Stromal cell of bone marrow (primary cell): ENCODE data around the gene EPAS1.

ENCODE experiments used
- DNase-seq: peaks from one replicate; pipeline ENCODE4 v3.0.0-alpha.2; 2012; ENCODE audit warnings: low read depth

The EPAS1 gene

DNA sequence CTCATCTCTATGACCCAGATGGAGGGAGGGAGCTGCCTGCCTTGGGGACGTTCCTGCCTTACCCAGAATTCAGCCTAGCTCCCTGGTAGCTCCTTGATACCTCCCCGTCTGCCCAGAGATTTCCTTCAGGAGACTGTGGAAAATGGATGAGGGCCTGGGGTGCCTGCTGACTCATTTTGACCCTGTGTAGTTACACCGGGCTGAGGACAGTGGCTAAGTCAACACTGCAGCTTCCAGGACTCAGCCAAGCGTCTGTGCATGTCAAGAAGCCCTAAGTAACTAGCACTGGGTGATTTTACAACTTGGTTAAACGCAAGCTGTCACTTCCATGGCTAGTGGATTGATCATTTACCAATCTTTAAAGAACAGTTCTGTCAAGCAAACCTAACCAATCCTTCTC, 23.3 kb upstream of the EPAS1 start:
- no peak for DNase-seq

DNA sequence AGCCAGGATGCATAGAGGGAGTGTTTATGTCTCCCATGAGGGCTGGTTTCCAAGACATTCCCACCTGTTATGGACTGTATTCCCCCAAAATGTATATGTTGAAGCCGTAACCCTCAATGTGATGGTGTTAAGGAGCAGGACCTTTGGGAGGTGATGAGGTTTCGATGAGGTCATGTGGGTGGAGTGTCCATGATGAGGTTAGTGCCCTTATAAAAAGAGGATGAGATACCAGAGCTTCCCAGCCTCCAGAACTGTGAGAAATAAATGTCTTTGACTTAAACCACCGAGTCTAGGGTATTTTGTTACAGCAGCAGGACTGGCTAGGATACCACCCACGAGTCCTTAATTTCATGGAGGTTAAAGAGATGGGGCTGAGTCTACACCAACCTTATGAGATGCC, 22.6 kb upstream of the EPAS1 start:
- DNase-seq: no peak

DNA sequence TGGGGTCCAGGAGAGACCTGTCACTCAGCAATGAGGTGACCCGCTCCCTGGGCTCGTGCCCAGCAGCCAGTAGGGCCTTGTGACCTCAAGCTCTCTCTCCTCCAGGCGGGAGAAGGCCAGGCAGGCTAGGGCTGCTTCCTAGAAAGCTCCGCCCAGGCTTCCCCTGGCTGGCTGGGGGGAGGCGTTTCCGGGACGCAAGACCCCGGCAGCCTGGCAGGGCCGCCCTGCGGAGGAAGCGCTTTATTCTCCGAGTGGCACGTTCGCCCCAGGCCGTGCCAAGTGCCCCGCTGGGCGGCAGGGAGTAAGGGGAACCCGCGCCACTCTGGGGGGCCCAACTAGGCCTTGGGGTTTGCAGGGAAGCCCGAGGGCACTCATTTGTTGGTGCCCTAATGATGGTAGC, 21.2 kb upstream of the EPAS1 start:
- DNase-seq: no peak

DNA sequence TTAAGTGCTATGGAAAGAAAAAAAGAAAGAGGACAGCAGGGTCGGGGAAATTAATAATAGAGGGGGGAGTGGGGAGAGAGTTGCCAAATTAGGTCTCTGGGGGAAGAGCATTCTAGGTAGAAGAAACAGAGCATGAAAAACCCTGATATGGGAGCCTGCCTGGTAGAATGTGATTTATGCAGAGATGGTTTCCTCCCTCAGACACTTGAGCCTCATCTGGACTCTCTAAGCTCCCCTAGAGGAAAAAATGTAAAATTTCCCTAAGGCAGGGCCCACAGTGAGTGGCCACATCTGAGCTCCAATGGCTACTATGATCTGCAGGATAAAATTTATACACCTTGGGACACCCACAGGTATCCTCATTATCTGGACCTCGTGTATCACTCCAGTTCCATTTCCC, 20.6 kb upstream of the EPAS1 start:
- DNase-seq: no peak

DNA sequence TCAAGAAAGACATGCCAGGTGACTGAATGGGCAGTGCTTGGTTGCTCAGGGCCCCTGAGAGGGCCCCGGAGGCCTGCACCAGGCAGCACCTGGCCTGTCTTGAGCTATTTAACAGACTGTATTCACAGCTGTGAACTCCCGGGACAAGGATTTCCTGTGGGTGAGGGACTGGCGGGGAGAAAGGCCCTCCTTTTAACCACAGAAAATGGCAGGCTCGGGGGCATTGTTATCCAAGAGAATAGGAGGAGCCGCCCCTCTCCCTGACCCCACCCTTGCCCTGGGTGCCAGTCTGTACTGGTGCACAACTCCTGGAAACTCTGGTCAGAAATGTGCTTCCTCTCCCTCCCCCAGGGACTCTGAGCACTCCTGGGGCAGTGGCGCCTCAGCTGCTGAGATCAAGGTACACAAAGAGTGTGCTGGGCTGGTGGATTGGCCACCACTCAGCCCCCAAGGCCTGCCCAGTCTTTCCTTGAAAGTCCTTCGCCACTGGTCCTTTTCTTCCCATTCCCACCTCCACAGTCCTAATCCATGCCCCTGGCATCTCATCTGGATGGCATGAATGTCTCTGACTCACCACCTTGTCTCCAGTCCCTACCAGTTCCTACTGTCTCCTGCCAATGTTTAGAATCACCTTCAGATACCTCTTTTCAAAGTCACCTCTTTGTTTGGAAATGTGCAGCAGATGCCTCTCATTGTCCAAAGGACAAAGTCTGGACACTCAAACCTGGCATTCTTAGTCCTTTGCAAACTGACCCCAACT, 19.6 kb upstream of the EPAS1 start:
- no peak for DNase-seq

DNA sequence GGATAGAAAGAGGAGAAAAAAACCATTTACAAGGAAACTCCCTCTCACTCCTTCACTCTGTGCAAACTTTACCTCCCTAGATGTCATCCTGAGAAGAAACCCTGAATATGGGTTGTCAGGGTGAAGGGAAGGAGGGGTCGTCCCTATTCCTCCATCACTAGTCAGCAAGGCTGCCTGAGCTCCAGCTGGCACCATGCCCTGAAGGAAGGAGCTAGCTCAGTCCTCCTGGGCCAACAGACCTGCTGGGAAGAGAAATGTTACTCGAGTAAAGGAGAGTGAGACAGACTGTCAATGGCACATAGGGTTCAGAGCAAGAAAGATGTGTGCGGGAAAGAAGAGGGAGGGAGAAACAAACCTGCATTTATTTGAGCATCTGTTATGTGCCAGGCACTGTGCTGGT, 18.3 kb upstream of the EPAS1 start:
- no peak for DNase-seq

DNA sequence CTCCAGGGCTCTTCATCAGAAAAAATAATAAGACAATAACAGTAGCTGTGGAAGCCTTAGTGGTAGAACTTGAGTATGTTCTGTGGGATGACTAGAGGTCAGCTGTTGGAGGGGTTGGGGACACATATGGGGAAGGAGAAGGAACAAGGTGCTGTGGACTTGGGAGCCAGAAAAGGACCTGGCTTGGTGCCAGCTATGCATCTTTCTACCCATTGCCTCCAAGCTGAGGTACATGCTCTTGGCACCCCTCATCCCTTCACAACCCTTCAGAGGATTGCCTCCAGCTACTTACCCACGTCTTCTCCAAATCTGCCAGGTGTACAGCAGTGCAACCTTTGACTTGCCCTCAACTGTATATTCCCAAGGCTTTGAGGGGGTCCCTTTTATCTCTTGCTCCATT, 15.3 kb upstream of the EPAS1 start:
- no peak for DNase-seq

DNA sequence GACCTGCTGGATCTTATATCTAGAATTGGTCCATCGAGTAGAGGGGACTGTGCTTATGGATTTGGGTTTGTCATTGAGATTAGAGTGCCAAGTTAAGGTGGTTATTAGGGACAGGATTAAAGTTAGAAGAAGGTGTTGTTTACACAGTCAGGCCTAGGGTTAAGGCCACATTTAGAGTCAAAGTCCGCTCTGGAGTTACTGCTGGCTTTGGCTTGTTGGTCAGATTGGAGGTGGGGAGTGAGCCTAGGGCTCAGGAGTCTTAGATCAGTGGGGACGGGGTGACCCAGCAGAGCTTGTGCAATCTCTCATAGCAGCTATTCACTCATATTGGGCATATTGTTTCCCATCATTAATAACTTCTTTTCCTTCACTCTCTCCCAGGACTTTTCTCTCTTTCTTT, 13.5 kb upstream of the EPAS1 start:
- no peak for DNase-seq

DNA sequence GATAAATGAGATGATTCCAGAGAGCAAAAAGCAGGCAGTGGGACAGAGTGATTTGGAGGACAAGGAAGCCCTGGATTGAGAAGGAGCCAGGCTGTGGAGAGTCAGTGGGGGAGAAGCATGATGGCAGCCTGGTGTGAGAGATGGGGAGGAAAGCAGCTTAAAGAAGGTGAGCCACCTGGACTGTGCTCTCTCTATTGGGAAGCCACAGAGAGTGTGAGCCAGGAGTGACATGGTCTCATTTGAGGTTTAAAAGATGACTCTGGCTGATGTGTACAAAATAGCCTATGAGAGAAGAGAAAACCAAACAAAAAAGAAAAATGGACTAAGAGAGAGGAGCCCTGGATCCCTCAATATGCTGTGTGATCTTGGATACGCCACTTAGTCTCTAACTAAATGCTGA, 12.9 kb upstream of the EPAS1 start:
- DNase-seq: no peak

DNA sequence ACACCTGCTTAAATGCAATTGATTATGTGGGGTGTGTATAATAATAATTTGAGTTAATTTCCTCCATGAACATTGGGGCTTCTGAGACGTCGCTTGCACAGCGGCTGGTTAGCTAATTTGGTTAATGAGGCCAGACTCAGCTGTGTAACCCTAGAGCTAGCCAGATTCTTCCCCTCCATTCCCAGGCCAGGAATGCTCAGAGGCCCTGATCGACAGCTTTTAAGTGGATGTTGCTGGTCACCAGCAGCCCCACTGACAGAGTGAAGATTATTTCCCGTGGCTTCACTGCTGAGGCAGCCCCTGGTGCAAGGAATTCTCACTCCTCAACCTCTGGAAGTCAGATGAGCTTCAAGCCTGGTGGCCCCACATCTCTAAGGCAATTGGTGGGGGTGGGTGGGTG, 12.4 kb upstream of the EPAS1 start:
- DNase-seq: no peak

DNA sequence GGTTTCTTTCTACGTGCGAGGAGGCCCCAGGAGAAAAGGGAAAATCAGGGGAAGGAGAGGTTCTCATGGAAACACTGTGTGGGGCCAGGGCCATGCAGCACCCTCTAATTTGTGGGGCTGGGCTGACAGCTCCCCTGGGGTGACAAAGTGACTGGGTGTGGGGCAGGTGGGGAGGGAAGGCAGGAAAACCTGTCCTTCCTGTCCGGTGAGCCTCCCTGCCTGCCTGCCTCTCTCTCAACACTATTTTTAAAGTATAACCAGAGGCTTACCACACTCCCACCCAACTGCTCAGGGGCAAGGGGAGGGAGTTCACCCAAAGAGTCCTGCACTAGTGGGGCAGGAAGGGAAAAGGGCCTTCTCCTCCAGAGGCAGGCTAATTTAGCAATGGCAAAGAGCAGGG, 10.5 kb upstream of the EPAS1 start:
- DNase-seq: no peak

DNA sequence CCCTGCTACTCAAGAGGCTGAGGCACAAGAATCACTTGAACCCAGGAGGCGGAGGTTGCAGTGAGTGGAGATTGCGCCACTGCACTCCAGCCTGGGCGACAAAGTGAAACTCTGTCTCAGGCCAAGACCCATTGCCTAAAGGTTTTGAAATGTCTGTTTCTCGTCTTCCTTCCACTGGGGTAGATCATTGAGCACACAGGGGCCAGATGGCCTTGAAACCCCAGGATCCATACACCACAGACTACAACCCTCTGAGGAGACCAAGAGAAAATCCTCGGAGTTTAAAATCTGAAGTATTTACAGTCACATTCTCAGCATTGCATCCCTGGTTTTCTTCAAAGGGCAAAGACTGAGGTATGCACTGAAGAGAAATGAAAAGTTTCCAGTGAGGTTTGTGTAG, 7.1 kb upstream of the EPAS1 start:
- no peak for DNase-seq

DNA sequence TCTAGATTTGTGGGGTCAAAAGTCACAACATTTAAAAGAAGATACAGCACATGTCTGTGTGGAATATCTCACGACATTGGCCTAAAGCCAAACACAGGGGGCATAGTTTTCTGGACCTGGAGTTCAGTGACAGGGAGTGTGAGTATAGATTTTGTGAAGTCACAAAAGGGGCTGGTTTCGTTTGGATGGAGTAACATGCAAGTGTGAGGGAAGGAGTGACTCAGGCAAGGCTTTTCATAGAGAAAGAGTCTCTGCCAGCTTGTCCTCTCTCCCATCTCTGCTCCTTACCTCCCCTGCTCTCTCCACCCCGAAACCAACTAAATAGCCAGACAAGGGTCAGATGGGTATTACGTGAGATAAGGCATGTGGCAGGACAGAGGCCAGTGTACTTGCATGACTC, 3.7 kb upstream of the EPAS1 start:
- DNase-seq: no peak

DNA sequence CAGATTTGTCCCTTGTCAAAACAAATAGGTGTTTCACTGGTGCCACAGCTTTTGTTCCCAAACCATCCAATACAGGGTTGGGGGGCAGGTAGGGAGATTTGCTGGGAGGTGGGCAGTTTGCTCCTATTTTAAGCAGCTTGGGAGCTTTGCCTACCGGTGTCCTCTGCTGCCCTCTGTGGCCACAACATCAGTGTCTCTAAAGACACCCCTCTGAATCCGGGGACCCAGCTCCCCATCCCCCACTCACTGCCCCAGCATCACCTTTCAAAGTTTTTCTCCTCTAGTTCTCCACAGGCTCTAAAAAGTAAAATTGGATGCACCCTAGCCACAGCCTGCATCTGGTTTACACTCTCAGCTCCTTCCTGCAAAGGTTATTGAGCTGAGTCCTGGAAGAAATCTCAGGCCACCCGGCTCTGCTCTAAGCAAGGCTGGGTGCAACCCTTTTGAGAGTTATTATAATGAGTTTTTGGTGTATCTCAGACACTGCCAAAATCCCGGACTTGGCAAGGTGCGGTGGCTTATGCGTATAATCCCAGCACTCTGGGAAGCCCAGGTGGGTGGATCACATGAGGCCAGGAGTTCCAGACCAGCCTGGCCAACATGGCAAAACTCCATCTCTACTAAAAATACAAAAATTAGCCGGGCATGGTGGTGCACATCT, 2.9 kb upstream of the EPAS1 start:
- DNase-seq: no peak

DNA sequence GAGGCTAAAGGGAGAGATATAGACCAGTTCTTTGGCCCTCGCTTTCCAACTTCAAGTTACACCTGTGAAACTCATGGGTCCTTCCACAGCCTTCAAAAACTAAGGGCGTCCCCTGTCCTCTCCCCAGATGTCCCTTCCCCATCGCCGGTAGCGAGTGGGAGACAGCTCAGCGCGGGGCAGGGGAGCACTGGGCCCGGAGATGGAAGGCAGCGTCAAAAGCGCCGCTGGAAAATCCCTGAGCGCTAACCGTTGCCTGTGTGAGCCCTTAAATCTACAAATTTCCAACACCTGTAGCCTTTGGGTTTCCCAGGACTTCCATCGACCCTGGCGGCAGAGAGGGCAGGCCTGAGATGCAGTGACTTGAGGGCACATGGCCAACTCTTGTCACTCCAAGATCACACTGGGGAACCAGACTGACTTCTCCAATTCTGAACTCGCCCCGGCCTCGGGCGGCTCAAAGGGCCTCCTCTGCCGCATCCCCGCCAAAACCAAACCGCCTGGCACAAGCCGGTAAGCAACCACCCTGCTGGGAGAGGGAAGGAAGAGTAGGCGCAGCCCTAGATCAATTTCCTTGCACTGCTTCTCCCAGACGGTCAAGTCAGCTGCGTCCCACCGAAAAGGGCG, 879 bp upstream of the EPAS1 start:
- DNase-seq: no peak

DNA sequence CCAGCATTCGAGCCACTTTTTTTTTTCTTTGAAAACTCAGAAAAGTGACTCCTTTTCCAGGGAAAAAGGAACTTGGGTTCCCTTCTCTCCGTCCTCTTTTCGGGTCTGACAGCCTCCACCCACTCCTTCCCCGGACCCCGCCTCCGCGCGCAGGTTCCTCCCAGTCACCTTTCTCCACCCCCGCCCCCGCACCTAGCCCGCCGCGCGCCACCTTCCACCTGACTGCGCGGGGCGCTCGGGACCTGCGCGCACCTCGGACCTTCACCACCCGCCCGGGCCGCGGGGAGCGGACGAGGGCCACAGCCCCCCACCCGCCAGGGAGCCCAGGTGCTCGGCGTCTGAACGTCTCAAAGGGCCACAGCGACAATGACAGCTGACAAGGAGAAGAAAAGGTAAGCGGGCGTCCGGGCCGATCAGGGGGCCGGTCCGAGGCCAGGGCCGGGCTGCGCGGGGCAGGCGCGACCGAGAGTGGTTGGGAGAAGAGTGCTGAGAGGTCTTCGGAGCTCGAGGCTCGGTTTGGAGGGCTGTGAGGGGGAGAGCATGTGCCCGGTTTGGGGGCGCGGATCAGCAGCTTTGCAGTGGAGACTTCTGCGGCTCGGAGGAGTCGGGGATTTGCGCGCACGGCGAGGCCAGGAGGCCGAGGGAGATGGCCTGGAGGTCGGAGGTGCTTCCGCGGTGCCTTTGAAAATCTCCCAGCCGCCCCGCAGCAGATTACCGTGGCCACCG, 502 bp downstream of the EPAS1 start:
- no peak for DNase-seq

DNA sequence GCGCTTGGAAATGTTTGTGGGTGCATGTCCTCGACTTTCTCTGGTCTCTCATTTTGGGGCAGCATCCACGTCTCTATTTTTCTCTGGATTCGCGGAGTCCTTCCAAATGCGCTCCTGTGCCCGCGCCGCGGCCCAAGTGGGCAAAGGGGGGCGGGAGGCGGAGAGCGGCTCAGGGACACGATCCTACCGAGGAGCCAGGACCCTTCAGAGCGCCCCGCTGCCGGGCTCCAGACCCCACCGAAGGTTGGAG, 990 bp downstream of the EPAS1 start:
- DNase-seq: no peak

DNA sequence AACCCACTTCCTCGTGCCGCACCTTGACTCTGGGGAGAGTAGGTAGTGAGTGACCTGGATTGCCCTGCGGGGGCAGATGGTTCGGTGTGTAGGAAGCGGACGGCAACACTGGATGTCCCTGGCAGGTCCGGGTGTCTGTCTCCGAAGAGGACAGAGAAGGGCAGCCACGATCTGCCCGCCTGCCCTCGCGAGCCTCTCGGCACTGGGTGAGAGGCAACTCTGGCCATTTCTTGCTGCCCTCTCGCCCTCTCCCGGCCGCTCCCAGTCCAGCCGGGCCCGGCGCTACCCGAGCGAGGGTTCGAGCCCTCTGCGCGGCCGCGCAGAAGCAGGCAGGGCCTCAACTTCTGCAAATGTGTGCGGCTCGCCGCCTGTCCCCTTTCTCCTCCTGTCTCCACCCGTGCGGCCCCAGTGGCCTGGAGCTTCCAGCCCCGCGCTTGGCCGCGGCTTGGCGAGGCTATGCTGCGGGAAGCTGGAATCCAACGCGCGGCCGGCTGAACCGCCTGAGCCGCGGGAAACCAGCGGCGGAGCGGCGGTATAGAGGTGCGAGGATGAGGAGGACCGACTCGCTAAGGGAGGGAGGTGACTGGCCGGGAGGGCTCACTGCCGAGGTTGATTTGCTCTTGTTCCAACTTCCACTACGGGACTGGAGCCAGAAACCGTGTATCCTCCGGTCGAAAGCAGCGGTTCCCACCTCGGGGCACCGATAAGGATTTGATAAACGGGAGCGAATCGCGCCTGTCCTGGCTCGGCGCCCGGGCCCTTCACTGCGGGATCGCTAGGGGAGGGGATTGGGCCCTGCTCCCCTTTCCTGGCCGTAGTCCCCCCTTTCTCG, 1.5 kb downstream of the EPAS1 start:
- DNase-seq: no peak

DNA sequence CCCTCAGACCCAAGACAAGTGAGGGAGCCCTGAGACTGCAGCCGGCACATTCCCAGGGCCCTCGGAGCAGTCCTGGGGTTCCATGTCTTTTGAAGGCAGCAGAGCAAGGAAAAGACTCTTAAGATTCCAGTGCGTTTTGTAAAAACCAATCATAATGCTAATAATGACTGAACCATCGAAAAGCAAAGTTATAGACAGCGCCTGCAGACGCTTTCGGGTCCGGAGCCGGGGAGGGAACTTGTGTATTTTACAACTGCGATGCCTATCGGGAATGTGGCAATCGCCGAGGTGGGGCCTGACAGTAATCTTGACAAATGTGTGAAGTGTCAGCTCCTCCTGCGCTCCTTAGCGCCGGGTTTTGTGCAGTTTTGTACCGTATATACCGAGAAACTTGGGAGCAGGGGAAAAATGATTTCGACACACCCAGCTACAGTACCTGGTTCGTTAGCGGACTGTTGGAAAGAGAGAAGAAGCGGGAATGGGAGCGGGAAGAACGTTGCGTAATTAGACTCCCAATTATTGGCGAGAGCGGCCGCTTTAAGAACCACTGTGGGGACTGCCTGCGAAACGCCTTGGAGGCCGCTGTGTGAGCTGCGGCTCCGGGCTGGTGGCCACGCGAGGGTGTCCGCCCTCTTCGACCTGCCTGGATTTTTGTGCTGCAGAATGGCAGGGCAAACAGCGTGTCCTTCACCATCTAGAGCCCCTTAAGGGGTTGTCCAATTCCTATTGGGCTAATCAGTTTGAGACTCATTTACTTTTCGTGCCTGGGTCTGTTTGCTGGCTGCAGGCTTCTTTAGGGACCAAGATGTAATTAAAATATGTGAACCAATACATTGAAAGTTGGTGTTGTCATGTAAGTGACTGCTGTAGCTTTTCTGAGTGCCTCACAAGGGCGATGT, 2.4 kb downstream of the EPAS1 start:
- no peak for DNase-seq

DNA sequence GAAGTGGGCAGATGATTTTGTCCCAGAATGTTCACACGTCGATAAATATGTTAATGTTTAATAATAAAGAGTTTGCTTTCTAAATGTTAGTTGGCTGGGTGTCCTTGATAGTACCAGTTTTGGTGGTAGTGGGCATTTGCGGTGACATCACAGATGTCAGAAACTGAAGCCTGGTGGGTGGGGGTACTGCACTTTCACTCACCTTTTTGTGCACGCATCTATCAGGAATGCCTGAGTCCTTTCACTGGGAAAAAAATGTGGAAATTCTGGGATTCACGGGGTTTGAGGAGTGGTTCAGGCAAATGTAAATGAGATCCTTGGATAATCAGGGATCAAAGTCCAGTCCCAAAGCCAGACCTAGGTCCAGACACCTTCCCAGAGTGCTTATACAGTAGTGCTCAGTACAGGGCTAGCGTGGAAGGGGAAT, 3.2 kb downstream of the EPAS1 start:
- DNase-seq: no peak

DNA sequence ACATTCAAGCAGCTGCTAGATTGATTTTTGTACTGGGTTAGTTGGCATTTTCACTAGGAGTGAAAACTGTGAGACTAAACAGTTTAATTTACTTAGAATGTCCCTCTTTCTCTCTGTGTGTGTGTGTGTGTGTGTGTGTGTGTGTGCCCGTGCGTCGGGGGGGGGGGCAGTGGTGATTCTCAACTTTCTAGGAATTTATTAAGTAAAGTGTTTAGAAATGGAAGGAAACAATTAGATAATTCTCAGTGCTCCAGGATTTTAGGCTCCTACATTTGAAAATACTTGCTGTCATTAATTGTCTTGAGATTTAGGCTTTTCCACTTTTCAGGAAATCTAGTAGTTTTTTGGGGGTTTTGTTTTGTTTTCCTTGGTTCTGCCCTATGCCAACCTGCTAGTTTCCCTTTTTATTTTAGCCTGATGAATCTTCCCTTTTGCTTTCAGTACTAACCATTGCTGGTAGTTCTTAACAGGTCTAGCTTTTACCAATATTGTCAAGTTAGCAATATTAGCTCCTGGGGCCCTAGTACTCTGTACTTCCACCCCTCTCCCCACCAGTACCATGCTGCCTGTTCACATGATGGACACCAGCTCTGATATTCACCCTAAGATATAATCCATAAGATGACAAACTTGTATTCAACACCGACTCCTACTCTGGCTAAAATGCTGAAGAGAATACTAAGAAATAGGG, 4.9 kb downstream of the EPAS1 start:
- DNase-seq: no peak
